Activated CD4-positive, alpha-beta T cell treated with anti-CD3 and anti-CD28 coated beads for 1 hour (primary cell): ENCODE results near the gene HLF.

Source experiments
- DNase-seq: peaks from one replicate; pipeline ENCODE4 v3.0.0-alpha.2; 2020

Gene HLF

DNA sequence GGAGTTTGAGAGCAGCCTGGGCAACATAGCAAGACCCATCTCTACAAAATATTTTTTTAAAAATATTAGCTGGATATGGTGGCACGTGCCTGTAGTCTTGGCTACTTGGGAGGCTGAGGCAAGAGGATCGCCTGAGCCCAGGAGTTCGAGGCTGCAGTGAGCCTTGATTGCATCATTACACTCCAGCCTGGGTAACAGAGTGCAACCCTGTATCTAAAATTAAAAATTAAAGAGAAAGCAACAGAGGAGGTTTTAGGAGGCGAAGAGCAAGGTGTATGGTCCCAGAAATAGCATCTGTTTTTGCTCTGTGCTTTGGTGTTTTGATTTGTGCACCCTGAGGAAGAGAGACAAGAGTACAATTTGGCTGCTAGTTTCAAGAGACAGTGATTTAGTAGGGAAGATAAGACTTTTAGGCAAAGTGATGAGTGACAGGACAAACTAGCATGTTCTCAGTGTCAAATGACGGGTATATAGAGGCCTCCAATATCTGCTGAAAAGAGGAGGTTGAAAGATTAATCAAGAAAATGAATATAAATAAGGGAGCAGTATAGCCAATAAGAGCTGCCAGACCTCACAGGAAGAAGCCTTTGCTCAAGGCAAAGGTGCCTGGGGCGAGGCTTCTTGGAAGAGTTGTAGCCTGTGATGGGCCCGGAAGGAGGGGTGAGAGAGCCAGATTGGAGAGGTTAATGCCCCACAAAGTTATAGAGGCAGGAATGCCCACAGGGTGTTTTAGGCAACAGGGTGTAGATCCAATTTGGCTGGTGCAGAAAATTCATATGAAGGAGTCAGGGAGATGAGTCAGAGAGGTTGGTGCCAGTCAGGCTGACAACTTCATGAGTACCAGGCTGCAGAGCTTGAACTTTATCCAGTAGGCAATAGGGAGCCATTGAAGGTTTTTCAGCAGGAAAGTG, 11.4 kb downstream of the HLF start:
- DNase-seq: no peak

DNA sequence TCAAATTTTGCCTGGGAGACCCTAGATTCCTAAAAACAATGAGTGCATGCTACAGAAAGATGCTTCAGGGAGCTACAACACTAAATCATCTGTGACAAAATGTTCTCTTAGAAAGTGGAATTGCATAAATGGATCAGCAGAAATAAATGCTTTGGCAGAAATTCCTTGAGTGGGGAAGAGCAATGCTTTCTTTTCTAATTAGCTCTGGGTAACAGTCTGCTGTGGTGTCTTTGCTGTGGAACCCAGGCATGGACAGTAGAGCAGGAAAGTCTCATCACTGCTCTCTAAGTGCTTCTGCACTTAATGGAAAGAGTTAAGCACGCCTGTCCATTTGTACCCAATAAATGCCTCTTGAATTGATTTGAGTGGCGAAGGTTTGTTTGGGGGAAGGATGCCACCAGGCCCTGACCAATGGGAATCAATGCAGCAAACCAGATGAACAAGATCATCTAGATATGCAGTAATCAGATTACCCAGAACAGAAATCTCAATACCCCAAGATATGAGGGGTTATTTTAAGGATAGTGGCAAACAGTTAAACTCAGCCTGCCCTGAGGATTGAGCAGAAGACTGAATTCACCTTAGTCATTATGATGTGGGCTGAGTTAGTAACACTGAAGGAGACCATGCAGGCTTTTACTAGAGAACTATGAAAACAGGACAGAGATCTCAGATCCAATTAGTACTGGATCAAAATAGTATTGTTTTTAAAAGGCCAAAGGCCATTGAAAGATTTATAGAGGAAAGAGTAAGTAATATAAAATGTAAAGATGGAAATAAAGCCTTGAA, 13.6 kb downstream of the HLF start:
- DNase-seq: no peak

DNA sequence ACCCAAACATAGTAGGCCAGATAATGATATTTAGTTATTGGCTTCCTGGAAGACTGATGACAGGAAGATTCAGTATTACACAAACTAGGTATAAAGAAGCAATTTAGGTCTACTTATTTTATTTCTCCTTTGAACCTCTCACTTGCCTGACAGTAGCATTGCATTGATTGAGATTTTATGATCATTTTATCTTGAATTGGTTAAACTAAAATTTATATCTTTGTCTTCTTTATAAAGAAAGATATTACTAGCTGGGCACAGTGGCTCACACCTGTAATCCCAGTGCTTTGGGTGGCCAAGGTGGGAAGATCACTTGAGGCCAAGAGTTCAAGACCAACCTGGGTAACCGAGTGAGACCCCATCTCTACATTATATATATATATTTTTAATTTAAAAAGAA, 14.4 kb downstream of the HLF start:
- DNase-seq: no peak

DNA sequence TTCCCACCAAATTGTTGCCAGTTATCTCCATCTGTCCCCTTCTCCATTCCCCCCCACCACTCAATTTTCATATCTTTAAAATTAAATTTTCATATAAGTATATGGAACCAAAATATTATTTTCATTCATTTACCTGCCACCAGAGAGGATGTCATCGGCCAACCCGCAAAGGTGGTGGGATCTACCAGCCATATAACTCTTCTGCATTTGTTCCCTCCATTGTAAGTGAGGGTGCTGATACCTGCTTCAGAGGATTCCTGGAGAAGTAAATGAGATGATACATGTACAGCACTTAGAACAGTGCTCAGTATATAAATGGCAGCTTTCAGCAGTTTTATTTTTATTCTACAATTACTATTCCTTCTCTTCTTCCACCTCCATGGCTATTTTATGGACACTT, 15.0 kb downstream of the HLF start:
- no peak for DNase-seq

DNA sequence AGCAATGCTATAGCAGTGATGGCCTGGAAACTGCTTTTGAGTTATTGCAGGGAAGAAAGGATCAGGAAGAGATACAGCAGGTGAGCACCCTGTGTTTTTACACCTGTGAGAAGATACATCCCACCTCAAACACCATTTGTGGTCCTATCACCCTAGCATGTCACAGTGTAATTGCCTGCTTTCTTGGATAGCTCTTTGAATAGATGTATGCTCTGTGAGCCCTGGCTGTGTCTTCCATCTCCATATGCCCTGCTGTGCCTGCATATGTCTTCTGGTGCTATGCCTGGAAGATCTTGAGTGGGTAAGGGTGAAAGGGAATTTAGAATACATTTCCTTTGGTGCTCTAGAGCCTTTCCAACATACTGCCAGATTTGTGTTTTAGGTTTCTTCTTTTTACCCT, 15.5 kb downstream of the HLF start:
- DNase-seq: no peak

DNA sequence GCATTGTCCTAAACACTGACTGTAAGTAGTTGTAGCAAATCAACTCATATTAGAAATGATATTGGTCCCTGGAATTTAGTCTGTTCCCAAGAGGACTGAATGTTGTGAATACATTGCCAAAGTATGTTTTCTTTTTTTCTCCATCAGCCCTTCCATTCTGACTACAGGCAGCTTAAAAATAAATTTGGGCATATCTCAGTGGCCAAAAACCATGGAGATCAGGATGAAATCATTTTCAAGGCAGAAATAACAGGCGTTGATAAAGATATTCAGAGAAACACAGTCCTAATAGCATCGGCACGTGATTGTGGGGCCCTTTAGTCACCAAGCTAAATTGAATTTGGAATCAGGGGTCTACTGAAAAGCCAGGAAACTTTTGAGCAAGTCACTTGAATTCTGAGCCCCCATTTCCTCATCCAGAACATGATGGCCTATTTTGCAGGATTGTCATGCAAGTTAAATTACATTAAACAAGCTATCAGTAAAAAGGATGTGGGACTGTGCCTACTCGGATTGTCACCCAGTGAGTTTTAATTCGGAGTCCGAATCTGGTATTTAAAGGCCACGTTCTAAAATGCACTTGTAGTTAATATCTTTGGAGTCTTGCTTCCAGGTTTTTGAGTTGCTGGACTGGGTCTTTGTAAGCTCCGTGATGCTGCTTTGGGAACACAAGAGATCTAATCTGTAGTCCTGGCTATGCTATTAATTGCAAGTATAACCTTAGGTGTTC, 17.1 kb downstream of the HLF start:
- no peak for DNase-seq

DNA sequence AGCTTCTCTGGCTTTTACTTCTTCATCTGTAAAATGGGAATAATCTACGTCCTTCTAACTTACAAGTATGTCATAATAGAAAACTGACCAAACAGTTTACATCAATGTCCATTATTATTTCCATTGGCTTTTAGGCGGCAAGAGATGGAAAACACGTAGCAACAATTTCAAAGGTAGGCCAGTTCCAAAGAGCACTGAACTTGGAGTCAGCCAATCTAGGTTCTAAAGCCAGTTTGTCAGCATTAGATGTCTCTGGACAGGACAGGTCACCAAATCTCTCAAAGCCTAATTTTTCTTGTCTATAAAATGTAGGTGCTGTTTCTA, 17.6 kb downstream of the HLF start:
- no peak for DNase-seq

DNA sequence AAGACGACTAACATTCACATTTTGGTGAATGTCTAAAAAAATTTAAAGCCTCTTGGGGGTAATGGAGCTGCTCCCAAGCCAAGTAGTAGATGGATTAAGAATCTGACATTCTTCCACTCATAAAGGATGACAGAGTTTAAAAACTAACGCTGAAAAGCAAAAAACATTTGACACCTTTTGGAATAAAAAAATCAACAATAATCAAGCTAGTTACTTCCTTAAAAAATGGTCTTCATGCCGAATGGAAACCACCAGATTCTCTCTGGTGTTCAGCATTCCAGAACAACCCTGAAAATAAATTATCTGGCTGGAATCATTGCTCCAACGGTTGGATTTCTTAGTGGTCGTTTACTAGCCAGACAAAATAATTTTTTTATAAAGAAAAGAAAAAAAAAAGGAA, 18.0 kb downstream of the HLF start:
- DNase-seq: no peak

DNA sequence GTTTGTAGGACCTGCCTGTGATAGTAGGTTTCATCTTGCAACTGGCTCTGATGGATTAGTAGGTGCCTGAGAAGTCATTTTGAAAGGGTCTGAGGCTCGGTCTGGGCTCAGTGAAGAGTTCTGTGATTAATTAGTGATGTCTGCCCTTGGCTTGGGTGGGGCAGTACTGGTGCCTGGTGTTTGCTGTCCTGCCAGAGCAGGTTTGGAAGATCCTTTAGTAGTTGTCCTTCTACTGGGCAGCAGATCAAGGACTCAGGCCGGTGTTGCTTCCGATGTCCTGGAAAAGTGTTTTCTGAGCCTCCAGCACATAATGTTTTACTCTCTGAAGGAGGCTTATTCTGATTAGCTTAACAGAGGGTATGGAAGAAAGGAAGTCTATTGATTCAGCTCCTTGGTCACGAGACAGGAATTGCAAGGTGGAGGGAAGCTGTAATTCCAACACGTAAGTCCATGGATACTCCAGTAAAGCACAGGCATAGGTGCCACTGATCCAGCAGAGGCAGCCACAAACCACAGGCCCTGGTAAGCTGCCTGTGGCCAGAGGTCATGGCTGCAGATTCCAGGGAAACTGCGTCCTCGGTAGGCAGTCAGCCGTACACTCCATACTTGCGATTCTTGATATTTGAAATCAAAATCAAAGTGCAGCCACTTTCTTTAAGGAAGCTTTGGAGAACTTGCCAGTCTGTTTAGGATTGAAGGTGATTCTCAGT, 18.7 kb downstream of the HLF start:
- no peak for DNase-seq

DNA sequence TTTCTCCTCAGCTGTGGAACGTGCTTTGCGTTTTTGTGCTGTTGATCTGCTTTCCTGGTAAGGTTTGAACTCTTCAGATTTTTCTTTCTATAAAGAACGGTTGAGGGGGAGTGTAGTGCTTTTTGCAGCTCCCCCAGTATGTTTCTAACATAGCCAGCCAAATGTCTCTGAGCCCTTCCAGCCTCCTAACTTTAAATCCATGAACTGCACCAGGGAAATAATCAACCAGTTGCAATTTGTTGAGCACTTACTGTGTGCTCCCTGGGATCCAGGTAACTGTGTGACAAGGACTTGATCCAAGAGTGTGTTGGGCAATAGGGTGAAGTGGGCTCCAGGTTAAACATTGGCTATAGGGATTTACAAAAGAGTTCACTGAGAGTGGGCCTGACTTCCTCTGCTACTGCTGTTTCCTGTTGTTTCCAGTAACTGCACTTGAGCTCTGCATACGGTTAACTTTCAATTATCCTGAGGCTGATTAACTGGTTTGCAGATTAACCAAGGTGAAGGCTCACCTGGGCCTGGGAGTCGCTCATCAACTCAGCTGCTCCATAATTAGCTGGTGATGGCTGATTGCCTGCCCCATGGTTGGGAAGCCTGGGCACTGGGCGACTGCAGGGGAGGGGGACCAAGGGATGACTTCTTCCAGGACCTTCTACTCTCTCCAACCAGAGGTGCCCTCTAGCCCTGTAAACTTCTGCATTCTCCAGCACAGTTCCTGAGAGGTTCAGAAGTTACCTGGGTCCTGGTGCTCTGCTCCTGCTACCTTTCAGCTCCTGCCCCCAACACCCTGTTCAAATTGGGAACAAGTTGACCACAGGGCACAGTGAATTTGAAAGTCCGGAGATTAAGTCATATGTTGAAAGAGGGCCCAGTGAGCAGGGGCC, 19.5 kb downstream of the HLF start:
- DNase-seq: no peak

DNA sequence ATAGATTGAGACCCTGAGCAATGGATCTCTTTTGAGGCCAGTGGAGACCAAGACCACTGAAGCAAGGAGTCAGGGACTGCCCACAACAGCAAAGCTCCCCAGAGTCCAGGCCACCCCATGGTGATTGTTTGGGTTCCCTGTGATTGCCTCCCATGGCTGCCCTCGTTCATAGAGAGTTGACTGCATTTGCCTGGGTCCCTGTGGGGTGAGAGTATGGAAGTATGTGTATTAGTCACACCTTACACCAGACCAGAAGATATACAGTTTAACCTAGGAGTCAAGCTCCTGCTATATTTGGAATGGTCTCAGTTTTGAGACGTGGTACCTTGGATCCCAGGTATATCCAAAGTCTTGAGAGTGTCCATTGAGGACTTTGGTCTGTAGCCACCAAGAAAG, 20.2 kb downstream of the HLF start:
- DNase-seq: no peak

DNA sequence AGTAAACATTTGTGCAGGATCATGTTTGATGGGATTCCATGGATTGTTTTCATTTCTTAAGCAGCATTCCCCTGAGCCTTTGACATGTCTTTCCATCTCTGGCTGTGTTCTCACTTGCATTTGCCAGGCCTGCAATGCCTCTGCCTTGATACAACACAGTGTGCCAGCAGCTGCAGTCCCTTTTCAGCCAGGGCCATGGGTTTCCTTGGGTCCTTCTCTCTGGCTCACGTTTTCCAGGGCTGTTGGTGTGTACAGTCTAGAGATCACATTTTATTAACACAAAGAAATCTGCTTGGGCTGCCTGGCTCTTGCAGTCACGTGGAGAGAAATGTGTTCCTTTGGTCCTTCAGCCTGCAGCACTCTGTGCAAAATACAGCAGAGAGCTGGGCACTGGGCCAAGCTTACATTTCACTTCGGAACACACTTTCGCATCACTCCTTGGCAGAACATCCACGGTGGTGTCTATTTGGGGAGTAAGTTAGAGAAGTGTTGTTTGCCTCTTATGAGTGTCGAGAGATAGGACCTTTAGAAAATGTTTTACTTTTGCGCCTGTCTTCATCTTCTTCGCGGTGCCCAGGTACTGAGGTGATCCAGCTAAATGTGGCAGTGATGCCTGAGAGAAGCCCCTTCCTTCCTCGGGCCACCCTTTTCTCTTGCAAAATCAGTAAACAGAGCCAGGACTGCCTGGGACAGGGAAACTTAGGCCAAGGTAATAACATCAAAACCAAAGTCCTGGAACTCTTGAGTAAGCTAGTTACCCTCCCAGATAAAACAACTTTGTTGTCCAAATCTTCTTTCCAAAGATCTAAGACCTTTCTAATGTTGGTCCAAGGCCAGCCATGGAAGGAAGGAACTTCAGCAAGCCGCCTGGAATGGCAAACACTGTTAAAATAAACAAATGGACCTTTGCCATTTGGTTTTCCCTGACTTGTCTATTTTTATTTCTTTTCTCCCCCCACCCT, 20.9 kb downstream of the HLF start:
- no peak for DNase-seq

DNA sequence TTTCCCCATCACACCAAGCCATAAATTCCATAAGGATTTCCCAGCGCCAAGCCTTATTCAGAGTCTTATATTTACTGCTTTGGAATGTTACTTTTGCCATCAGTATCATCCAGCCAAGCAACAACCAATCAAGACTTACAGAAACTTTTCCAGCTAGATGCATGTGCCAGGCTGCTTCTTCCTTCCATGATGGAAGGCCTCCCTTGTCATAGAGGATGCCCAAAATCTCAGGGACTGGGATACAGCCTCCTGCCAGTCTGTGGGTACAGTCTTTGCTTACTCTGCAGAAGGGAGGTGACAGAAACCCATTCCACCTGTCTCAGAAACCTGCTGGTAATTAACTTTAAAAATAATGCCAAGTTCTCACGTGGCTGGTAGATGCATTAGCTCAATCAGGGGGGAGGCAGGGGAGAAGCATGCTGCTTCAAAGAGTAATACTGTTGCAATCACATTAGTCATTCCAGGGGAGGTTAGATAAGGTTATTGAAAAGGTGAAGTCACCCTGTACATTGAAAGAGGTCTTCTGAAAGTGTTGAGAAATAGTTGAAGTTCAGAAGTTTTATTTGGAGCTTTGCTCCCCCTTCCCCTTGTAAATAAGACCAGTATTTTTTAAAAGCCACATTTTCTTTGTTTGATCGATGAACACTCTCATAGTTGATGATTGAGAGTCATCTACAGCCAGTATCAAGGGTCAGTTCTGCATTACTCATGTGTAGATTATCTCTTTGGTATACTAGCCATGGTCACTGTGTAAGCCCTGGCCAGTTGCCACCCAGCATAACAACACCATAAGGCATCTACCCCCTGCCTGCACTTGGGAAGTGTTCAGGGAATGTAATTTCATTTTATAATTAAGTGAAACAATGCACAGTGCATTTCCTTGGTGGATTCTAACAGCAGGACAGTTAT, 22.2 kb downstream of the HLF start:
- DNase-seq: no peak

DNA sequence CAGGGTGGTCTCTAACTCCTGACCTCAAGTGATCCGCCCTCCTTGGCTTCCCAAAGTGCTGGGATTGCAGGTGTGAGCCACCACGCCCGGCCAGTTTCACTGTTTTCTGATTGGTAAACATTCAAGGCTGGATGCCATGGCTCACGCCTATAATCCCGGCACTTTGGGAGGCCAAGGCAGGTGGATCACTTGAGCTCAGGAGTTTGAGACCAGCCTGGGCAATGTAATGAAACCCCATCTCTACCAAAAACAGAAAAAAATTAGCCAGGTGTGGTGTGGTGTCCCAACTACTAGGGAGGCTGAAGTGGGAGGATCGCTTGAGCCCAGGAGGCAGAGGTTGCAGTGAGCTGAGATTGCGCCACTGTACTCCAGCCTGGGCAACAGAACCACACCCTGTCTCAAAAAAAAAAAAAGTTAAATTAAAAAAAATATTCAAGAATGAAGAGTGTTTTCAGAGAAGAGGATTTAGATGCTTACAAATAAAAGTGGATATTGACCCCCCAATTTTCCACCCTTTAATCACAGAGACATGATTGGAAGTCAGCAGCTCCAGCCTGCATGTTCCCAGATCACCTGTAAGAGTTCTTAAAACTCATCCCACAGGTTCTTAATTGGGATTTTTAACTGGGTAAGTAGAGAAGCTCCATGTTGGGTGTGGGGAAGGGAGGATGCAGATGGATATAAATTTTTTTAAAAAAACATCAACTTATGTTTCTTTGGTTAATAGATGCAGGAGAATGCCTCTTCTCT, 23.8 kb downstream of the HLF start:
- DNase-seq: no peak

DNA sequence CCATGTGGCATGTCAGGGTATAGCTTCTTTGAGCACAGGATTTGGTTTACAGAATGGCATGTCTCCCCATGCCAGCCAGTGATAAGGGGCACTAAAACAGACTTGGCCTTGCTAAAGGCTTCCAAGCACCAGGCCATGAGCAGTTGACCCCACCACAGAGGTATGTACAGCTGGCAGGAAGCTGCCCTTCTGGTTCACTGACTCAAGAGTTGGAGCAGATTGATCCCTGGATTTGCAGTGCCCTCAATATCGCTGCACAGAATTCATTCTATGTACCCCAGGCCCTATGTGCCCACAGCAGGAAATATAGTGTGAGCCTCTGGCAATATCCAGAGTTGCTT, 24.3 kb downstream of the HLF start:
- no peak for DNase-seq

DNA sequence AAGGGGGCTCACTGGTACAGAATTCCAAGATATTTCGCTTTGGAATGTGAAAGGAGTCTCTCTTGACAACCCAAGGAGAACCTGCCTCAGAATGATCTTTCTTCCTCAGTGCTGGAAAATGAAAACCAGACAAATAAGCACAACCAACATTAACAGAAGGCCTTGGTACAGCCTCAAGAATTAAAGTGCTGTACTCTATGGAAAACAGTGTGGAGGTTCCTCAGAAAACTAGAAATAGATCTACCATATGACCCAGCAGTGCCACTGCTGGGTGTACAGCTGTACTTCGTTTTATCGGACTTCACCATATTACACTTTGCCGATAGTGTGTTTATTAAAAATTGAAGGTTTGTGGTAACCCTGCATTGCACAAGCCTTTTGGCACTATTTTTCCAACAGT, 25.2 kb downstream of the HLF start:
- no peak for DNase-seq

DNA sequence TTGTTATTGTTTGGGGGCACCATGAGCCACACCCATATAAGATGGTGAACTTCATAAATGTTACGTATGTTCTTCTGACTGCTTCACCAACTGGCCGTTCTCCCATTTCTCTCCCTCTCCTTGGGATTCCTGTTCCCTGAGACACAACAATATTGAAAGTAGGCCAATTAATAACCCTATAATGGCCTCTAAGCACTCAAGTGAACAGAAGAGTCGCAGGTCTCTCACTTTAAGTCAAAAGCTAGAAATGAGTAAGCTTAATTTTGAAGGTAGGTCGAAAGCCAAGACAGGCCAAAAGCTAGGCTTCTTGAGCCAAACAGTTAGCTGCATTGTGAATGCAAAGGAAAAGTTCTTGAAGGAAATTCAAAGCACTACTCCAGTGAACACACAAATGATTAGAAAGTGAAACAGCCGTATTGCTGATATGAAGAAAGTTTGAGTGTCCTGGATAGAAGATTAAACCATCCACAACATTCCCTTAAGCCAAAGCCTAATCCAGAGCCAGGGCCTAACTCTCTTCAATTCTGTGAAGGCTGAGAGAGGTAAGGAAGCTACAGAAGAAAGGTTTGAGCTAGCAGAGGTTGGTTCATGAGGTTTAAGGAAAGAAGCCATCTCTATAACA, 25.8 kb downstream of the HLF start:
- no peak for DNase-seq

DNA sequence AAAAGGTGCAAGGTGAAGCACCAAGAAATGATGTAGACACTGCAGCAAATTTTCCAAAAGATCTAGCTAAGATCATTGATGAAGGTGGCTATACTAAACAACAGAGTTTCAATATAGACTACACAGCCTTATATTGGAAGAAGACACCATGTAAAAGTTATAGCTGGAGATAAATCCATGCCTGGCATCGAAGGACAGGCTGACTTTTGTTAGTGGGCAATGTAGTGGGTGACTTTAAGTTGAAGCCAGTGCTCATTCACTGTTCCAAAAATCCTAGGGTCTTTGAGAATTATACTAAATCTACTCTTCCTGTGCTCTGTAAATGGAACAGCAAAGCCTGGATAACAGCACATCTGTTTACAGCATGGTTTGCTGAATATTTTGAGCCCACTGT, 26.4 kb downstream of the HLF start:
- DNase-seq: no peak

DNA sequence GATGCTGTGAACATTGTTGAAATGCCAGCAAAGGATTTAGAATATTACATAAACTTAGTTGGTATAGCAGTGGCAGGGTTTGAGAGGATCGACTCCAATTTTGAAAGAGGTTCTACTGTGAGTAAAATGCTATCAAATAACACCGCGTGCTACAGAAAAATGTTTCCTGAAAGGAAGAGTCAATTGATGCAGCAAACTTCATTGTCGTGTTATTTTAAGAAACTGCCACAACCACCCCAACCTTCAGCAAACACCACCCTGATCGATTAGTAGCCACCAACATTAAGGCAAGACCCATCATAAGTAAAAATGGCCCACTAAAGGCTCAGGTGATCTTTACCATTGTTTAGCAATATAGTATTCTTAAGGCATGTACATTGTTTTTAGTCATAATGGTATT, 27.3 kb downstream of the HLF start:
- DNase-seq: no peak
